H9 (cell line): ENCODE measurements around the gene EXOSC10. TPM values are rescaled to one million over a fixed set of nuclear protein-coding genes. Genes with fewer than 3 reads are reported as not detected.

ENCODE experiments used
- DNase-seq: peaks from one replicate; pipeline ENCODE4 v3.0.0-alpha.2; 2017
- H2AFZ ChIP-seq: one replicate; pipeline ENCODE4 v1.6.1; 2013; ENCODE audit warnings: mild to moderate bottlenecking, low read length, control low read depth, moderate library complexity
- H2AK5ac ChIP-seq: 2 replicates; pipeline ENCODE4 v1.6.1; 2013; ENCODE audit warnings: low read length, control low read depth, mixed read lengths; ENCODE audit not compliant: insufficient read length
- H2BK120ac ChIP-seq: one replicate; pipeline ENCODE4 v1.6.1; 2013; ENCODE audit warnings: low read depth, mild to moderate bottlenecking, low read length, control low read depth, inconsistent platforms; ENCODE audit not compliant: poor library complexity, severe bottlenecking
- H2BK12ac ChIP-seq: 2 replicates; pipeline ENCODE4 v1.6.1; 2013; ENCODE audit warnings: low read length, control low read depth, mixed read lengths, low read depth; ENCODE audit not compliant: insufficient read length
- H2BK15ac ChIP-seq: 2 replicates; pipeline ENCODE4 v1.6.1; 2013; ENCODE audit warnings: low read depth, low read length, control low read depth
- H2BK20ac ChIP-seq: one replicate; pipeline ENCODE4 v1.6.1; 2013; ENCODE audit warnings: low read depth, mild to moderate bottlenecking, low read length, control low read depth, inconsistent platforms; ENCODE audit not compliant: poor library complexity, severe bottlenecking
- H2BK5ac ChIP-seq: 2 replicates; pipeline ENCODE4 v1.6.1; 2013; ENCODE audit warnings: low read length, control low read depth, mixed read lengths; ENCODE audit not compliant: insufficient read length
- H3K14ac ChIP-seq: 2 replicates; pipeline ENCODE4 v1.6.1; 2013; ENCODE audit warnings: low read length, control low read depth; ENCODE audit not compliant: insufficient read depth
- H3K18ac ChIP-seq: 2 replicates; pipeline ENCODE4 v1.6.1; 2013; ENCODE audit warnings: low read depth, mild to moderate bottlenecking, mixed read lengths, low read length, control low read depth; ENCODE audit not compliant: insufficient read length
- H3K23ac ChIP-seq: 2 replicates; pipeline ENCODE4 v1.6.1; 2013; ENCODE audit warnings: low read length, control low read depth, mixed read lengths, low read depth; ENCODE audit not compliant: insufficient read length
- H3K23me2 ChIP-seq: 2 replicates; pipeline ENCODE4 v1.6.1; 2013; ENCODE audit warnings: low read depth, mild to moderate bottlenecking, mixed read lengths, low read length, control low read depth; ENCODE audit not compliant: insufficient read length, poor library complexity, severe bottlenecking
- H3K27ac ChIP-seq: 2 replicates; pipeline ENCODE4 v1.5.1; 2013; ENCODE audit warnings: low read length, control low read depth, mixed read lengths, low read depth; ENCODE audit not compliant: insufficient read length
- H3K27me3 ChIP-seq: 2 replicates; pipeline ENCODE4 v1.6.1; 2013; ENCODE audit warnings: low read length, control low read depth, inconsistent platforms; ENCODE audit not compliant: insufficient read depth
- H3K4ac ChIP-seq: 2 replicates; pipeline ENCODE4 v1.6.1; 2013; ENCODE audit warnings: low read depth, mild to moderate bottlenecking, control low read depth, inconsistent platforms, low read length, moderate library complexity
- H3K4me1 ChIP-seq: 2 replicates; pipeline ENCODE4 v1.6.1; 2013; ENCODE audit warnings: low read length, control low read depth, inconsistent platforms; ENCODE audit not compliant: insufficient read depth
- H3K4me2 ChIP-seq: 2 replicates; pipeline ENCODE4 v1.6.1; 2013; ENCODE audit warnings: low read length, control low read depth, mixed read lengths; ENCODE audit not compliant: insufficient read length, insufficient read depth
- H3K56ac ChIP-seq: 2 replicates; pipeline ENCODE4 v1.6.1; 2013; ENCODE audit warnings: low read depth, mild to moderate bottlenecking, mixed read lengths, low read length, control low read depth; ENCODE audit not compliant: insufficient read length
- H3K79me1 ChIP-seq: 2 replicates; pipeline ENCODE4 v1.6.1; 2013; ENCODE audit warnings: low read depth, mild to moderate bottlenecking, moderate library complexity, low read length, control low read depth, inconsistent platforms; ENCODE audit not compliant: insufficient read depth, poor library complexity, severe bottlenecking
- H3K79me2 ChIP-seq: 2 replicates; pipeline ENCODE4 v1.6.1; 2013; ENCODE audit warnings: low read length, control low read depth, inconsistent platforms; ENCODE audit not compliant: insufficient read depth
- H3K9ac ChIP-seq: 2 replicates; pipeline ENCODE4 v1.6.1; 2013; ENCODE audit warnings: low read length, control low read depth, mixed read lengths; ENCODE audit not compliant: insufficient read length; ENCODE audit errors: extremely low read depth
- H3K9me3 ChIP-seq: one replicate; pipeline ENCODE4 v1.6.1; 2013; ENCODE audit warnings: low read depth, low read length, inconsistent platforms; ENCODE audit not compliant: control insufficient read depth
- H3T11ph ChIP-seq: one replicate; pipeline ENCODE4 v1.6.1; 2013; ENCODE audit warnings: mild to moderate bottlenecking, low read length, control low read depth, inconsistent platforms
- H4K20me1 ChIP-seq: one replicate; pipeline ENCODE4 v1.6.1; 2013; ENCODE audit not compliant: control insufficient read depth, insufficient read length, insufficient read depth
- H4K5ac ChIP-seq: 2 replicates; pipeline ENCODE4 v1.6.1; 2013; ENCODE audit warnings: low read depth, mild to moderate bottlenecking, mixed read lengths, low read length, control low read depth; ENCODE audit not compliant: insufficient read length
- H4K8ac ChIP-seq: replicated peaks from 2 replicates; pipeline ENCODE4 v1.6.1; 2013; ENCODE audit warnings: low read length, control low read depth, mixed read lengths, low read depth; ENCODE audit not compliant: insufficient read length
- H4K91ac ChIP-seq: 2 replicates; pipeline ENCODE4 v1.6.1; 2013; ENCODE audit warnings: low read depth, mild to moderate bottlenecking, moderate library complexity, mixed read lengths, low read length, control low read depth; ENCODE audit not compliant: insufficient read length
- H3K27ac Mint-ChIP-seq, 3 experiments: 2 replicates in 2 of 3; 3 replicates in 1 of 3; pipeline ENCODE4 v1.8.0; 2020 to 2021; ENCODE audit warnings: mixed read lengths in 3 of 3, mild to moderate bottlenecking in 1 of 3, moderate library complexity in 1 of 3
- H3K27me3 Mint-ChIP-seq: 2 replicates; pipeline ENCODE4 v1.8.0; 2021; ENCODE audit warnings: low read depth, mild to moderate bottlenecking, moderate library complexity, mixed read lengths
- H3K36me3 Mint-ChIP-seq, 3 experiments: 2 replicates in 2 of 3; 3 replicates in 1 of 3; pipeline ENCODE4 v1.8.0; 2020 to 2021; ENCODE audit warnings: low read depth in 3 of 3, mixed read lengths in 3 of 3; ENCODE audit not compliant: insufficient read depth in 1 of 3
- H3K4me1 Mint-ChIP-seq, 2 experiments: 2 replicates each; pipeline ENCODE4 v1.8.0; 2020; ENCODE audit warnings: mixed read lengths in 2 of 2
- H3K4me3 Mint-ChIP-seq, 2 experiments: 2 replicates in 1 of 2; 3 replicates in 1 of 2; pipeline ENCODE4 v1.8.0; 2020 to 2021; ENCODE audit warnings: mild to moderate bottlenecking in 2 of 2, mixed read lengths in 2 of 2, moderate library complexity in 1 of 2
- H3K9me3 Mint-ChIP-seq, 2 experiments: 2 replicates in 1 of 2; 3 replicates in 1 of 2; pipeline ENCODE4 v1.8.0; 2020; ENCODE audit warnings: mild to moderate bottlenecking in 2 of 2, mixed read lengths in 2 of 2, moderate library complexity in 1 of 2
- WGBS: extraction: QIAGEN DNeasy Blood & Tissue Kit; methylation state at CpG from one replicate; pipeline ENCODE4 v1.1.7; 2013; ENCODE audit warnings: missing lambda C conversion rate, low lambda C conversion rate, mixed read lengths; ENCODE audit not compliant: insufficient read length; ENCODE audit errors: extremely low coverage; 5-methylcytosine and 5-hydroxymethylcytosine counted together
- total RNA-seq: library from RNA; stranded (reverse); gene quantifications from 2 replicates; pipeline ENCODE4 v1.2.1, GENCODE V29; 2021
- TF ChIP-seq, protein P1 (sequence below): fragments of 200-600 bp; sonication (generic); conservative IDR thresholded peaks from 3 replicates; pipeline ENCODE4 v1.8.0; 2021; ENCODE audit warnings: antibody characterized with exemption, mild to moderate bottlenecking

The EXOSC10 gene
- total RNA-seq, 1 experiment from 2014 or later = 83.4 TPM

DNA sequence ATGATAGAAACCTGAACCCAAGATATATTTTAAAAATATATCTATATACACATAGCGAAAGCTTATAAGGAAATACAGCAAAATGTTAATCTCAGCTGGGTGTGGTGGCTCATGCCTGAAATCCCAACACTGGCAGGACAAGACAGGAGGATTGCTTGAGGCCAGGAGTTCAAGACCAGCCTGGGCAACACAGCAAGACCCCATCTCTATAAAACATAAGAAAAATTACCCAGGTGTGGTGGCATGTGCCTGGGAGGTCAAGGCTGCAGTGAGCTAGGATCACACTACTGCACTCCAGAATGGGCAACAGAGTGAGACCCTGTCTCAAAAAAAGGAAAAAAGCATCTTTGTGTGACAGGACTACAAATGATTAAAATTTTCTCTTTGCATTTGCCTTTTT is 33.9 kb downstream of the EXOSC10 start:
- H3K79me1 ChIP-seq = no peaks in the 10 kb centered on the region
- TF ChIP-seq, protein P1, sequence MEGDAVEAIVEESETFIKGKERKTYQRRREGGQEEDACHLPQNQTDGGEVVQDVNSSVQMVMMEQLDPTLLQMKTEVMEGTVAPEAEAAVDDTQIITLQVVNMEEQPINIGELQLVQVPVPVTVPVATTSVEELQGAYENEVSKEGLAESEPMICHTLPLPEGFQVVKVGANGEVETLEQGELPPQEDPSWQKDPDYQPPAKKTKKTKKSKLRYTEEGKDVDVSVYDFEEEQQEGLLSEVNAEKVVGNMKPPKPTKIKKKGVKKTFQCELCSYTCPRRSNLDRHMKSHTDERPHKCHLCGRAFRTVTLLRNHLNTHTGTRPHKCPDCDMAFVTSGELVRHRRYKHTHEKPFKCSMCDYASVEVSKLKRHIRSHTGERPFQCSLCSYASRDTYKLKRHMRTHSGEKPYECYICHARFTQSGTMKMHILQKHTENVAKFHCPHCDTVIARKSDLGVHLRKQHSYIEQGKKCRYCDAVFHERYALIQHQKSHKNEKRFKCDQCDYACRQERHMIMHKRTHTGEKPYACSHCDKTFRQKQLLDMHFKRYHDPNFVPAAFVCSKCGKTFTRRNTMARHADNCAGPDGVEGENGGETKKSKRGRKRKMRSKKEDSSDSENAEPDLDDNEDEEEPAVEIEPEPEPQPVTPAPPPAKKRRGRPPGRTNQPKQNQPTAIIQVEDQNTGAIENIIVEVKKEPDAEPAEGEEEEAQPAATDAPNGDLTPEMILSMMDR = no peak
- no peaks in the 10 kb centered on the region for H3K23me2 ChIP-seq
- H4K91ac ChIP-seq = no peak overlapping the region
- H3T11ph ChIP-seq = no peak overlapping the region
- no peaks in the 10 kb centered on the region for H3K9me3 ChIP-seq
- H3K14ac ChIP-seq = no peak overlapping the region
- no peak overlapping the region for H3K9ac ChIP-seq
- no peak overlapping the region for H2AK5ac ChIP-seq
- no peak overlapping the region for H3K4ac ChIP-seq
- no peak overlapping the region for H2BK5ac ChIP-seq
- Mint-ChIP-seq H3K27me3 (no peaks in the 10 kb centered on the region), H3K36me3 (peaks cover 45 to 80% (median 62%) of the 10 kb centered on the region in 3 experiments), H3K27ac (no peak overlapping the region), H3K4me1 (peaks cover 4% of the 10 kb centered on the region in 2 experiments), H3K9me3 (no peaks in the 10 kb centered on the region), H3K4me3 (no peak overlapping the region)
- no peak overlapping the region for H2BK12ac ChIP-seq
- no peak overlapping the region for H4K8ac ChIP-seq
- H2BK120ac ChIP-seq = no peak overlapping the region
- no peak overlapping the region for H2AFZ ChIP-seq
- no peak overlapping the region for H2BK20ac ChIP-seq
- no peaks in the 10 kb centered on the region for H3K27me3 ChIP-seq
- H3K23ac ChIP-seq = no peak overlapping the region
- H3K4me2 ChIP-seq = no peak overlapping the region
- no peak overlapping the region for H3K18ac ChIP-seq
- no peaks in the 10 kb centered on the region for H4K20me1 ChIP-seq
- no peaks in the 10 kb centered on the region for H3K4me1 ChIP-seq
- no peak overlapping the region for H3K27ac ChIP-seq
- H2BK15ac ChIP-seq = no peak overlapping the region
- H3K56ac ChIP-seq = no peak overlapping the region
- no peak overlapping the region for H4K5ac ChIP-seq
- no peak for DNase-seq
- no CpG with 5 or more reads among the region's 1 CpG for WGBS
- no peaks in the 10 kb centered on the region for H3K79me2 ChIP-seq
